ENCODE measurements around the gene ADH5.
"Not testable (repeated sequence)": the region's sequence is repeated elsewhere in the genome, so short reads cannot be mapped to it uniquely, and the experiment has no call there.

ADH5 gene

GRCh38 chr4:99028187-99028586 is 60.4 kb downstream of the ADH5 start:
- no peak for FAIRE-seq

DNA sequence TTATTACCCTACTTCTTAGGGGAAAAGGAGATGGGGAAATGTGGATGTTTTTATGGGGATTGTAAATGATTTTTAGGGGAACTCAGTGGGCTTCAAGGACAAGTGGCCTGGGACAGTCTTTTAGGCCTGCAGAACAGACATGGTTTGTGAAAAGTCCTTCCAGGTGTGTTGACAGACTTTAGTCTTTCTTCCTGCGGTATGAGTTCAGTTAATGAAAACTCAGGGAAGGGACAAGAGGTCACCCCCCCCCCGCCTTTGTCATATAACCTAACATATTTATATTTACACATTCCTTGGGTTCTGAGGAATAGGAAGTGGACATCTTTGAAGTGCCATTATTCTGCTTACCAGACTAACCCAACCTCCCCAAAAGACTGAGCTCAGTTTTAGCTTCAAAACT is 61.3 kb downstream of the ADH5 start:
- no peak for FAIRE-seq

DNA sequence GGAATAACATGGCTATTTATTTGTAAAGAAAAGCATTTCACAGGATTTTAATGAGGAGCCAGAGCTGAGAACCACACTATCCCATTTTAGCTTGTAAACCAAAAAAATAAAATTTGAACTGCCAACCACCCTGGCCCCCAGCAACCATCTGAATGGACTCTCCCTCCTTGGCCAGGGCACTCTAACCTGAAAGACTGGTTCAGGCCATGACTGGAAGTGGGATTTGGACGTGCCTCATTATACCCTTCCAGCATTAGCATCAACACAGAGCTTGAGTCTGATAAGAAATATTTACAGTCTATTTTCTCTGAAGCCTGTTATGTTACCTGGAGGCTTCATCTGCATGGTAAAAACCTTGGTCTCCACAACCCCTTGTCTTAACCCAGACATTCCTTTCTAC is 63.1 kb downstream of the ADH5 start:
- no peak for FAIRE-seq

DNA sequence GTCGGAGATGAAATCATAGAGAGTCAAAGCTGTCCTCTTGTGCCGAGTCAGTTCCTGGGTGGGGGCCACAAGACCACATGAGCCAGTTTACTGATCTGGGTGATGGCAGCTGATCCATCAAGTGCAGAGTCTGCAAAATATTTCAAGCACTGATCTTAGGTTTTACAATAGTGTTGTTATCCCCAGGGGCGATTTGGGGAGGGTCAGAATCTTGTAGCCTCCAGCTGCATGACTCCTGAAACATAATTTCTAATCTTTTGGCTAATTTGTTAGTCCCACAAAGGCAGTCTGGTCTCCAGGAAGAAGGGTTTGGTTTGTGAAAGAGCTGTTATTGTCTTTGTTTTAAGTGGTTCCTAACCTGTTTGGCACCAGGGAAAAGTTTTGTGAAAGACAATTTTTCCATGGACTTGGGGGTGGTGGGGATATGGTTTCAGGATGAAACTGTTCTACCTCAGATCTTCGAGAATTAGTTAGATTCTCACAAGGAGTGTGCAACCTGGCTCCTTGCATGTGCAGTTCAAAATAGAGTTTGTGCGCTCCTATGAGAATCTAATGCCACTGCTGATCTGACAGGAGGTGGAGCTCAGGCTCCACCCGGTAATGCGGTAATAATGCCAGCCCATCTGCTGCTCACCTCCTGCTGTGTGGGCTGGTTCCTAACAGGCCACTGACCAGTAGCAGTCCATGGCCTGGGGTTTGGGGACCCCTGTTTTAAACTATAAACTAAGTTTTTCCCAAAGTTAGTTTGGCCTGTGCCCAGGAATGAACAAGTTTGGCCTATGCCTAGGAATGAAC is 63.9 kb downstream of the ADH5 start:
- FAIRE-seq, result no peak

DNA sequence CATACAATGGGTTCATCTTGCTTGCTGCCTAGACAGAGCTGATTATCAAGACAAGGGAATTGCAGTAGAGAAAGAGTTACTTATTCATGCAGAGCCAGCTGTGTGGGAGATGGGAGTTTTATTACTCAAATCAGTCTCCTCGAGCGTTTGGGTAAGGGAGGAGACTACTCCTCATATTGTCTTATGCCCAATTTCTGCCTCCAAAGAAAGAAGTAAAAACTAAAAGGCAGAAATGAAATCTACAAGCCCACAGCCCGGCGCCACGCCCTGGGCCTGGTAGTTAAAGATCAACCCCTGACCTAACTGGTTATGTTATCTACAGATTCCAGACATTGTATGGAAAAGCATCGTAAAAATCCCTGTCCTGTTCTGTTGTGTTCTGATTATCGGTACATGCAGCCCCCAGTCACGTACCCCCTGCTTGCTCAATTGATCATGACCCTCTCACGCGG is 64.8 kb downstream of the ADH5 start:
- FAIRE-seq, result not testable (repeated sequence)

- no peak for FAIRE-seq
These were observed 66.0 kb downstream of the ADH5 start for GRCh38 chr4:99022566-99022965.

DNA sequence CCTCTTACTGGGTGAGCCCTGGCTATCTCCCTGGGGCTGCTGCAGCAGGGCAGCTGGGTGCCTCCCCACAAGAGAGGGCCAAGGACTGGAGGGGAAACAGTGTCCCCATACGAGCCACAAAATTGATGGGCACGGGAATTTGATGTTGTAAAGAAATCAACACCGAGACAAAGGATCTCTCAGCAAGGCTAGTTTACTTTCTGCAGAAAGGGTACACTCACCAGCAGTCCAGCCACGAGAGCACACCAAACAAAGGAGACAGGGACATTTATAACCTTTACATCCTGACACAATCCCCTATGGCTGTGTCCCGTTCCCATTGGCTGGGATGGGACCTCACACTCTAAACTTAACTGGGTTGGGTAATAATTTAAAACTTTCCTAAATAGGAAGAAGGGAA is 67.2 kb downstream of the ADH5 start:
- FAIRE-seq, result no peak
